H9 (cell line): Measurements from ENCODE around the gene ERO1B. TPM values are rescaled to one million over a fixed set of nuclear protein-coding genes. Genes with fewer than 3 reads are reported as not detected.

Experiments used
- DNase-seq: peaks from one replicate; pipeline ENCODE4 v3.0.0-alpha.2; 2017
- H2AFZ ChIP-seq: one replicate; pipeline ENCODE4 v1.6.1; 2013; ENCODE audit warnings: mild to moderate bottlenecking, low read length, control low read depth, moderate library complexity
- H2AK5ac ChIP-seq: 2 replicates; pipeline ENCODE4 v1.6.1; 2013; ENCODE audit warnings: low read length, control low read depth, mixed read lengths; ENCODE audit not compliant: insufficient read length
- H2BK120ac ChIP-seq: one replicate; pipeline ENCODE4 v1.6.1; 2013; ENCODE audit warnings: low read depth, mild to moderate bottlenecking, low read length, control low read depth, inconsistent platforms; ENCODE audit not compliant: poor library complexity, severe bottlenecking
- H2BK12ac ChIP-seq: 2 replicates; pipeline ENCODE4 v1.6.1; 2013; ENCODE audit warnings: low read length, control low read depth, mixed read lengths, low read depth; ENCODE audit not compliant: insufficient read length
- H2BK15ac ChIP-seq: 2 replicates; pipeline ENCODE4 v1.6.1; 2013; ENCODE audit warnings: low read depth, low read length, control low read depth
- H2BK20ac ChIP-seq: one replicate; pipeline ENCODE4 v1.6.1; 2013; ENCODE audit warnings: low read depth, mild to moderate bottlenecking, low read length, control low read depth, inconsistent platforms; ENCODE audit not compliant: poor library complexity, severe bottlenecking
- H2BK5ac ChIP-seq: 2 replicates; pipeline ENCODE4 v1.6.1; 2013; ENCODE audit warnings: low read length, control low read depth, mixed read lengths; ENCODE audit not compliant: insufficient read length
- H3K14ac ChIP-seq: 2 replicates; pipeline ENCODE4 v1.6.1; 2013; ENCODE audit warnings: low read length, control low read depth; ENCODE audit not compliant: insufficient read depth
- H3K18ac ChIP-seq: 2 replicates; pipeline ENCODE4 v1.6.1; 2013; ENCODE audit warnings: low read depth, mild to moderate bottlenecking, mixed read lengths, low read length, control low read depth; ENCODE audit not compliant: insufficient read length
- H3K23ac ChIP-seq: 2 replicates; pipeline ENCODE4 v1.6.1; 2013; ENCODE audit warnings: low read length, control low read depth, mixed read lengths, low read depth; ENCODE audit not compliant: insufficient read length
- H3K23me2 ChIP-seq: 2 replicates; pipeline ENCODE4 v1.6.1; 2013; ENCODE audit warnings: low read depth, mild to moderate bottlenecking, mixed read lengths, low read length, control low read depth; ENCODE audit not compliant: insufficient read length, poor library complexity, severe bottlenecking
- H3K27ac ChIP-seq: 2 replicates; pipeline ENCODE4 v1.5.1; 2013; ENCODE audit warnings: low read length, control low read depth, mixed read lengths, low read depth; ENCODE audit not compliant: insufficient read length
- H3K27me3 ChIP-seq: 2 replicates; pipeline ENCODE4 v1.6.1; 2013; ENCODE audit warnings: low read length, control low read depth, inconsistent platforms; ENCODE audit not compliant: insufficient read depth
- H3K4ac ChIP-seq: 2 replicates; pipeline ENCODE4 v1.6.1; 2013; ENCODE audit warnings: low read depth, mild to moderate bottlenecking, control low read depth, inconsistent platforms, low read length, moderate library complexity
- H3K4me1 ChIP-seq: 2 replicates; pipeline ENCODE4 v1.6.1; 2013; ENCODE audit warnings: low read length, control low read depth, inconsistent platforms; ENCODE audit not compliant: insufficient read depth
- H3K4me2 ChIP-seq: 2 replicates; pipeline ENCODE4 v1.6.1; 2013; ENCODE audit warnings: low read length, control low read depth, mixed read lengths; ENCODE audit not compliant: insufficient read length, insufficient read depth
- H3K56ac ChIP-seq: 2 replicates; pipeline ENCODE4 v1.6.1; 2013; ENCODE audit warnings: low read depth, mild to moderate bottlenecking, mixed read lengths, low read length, control low read depth; ENCODE audit not compliant: insufficient read length
- H3K79me1 ChIP-seq: 2 replicates; pipeline ENCODE4 v1.6.1; 2013; ENCODE audit warnings: low read depth, mild to moderate bottlenecking, moderate library complexity, low read length, control low read depth, inconsistent platforms; ENCODE audit not compliant: insufficient read depth, poor library complexity, severe bottlenecking
- H3K79me2 ChIP-seq: 2 replicates; pipeline ENCODE4 v1.6.1; 2013; ENCODE audit warnings: low read length, control low read depth, inconsistent platforms; ENCODE audit not compliant: insufficient read depth
- H3K9ac ChIP-seq: 2 replicates; pipeline ENCODE4 v1.6.1; 2013; ENCODE audit warnings: low read length, control low read depth, mixed read lengths; ENCODE audit not compliant: insufficient read length; ENCODE audit errors: extremely low read depth
- H3K9me3 ChIP-seq: one replicate; pipeline ENCODE4 v1.6.1; 2013; ENCODE audit warnings: low read depth, low read length, inconsistent platforms; ENCODE audit not compliant: control insufficient read depth
- H3T11ph ChIP-seq: one replicate; pipeline ENCODE4 v1.6.1; 2013; ENCODE audit warnings: mild to moderate bottlenecking, low read length, control low read depth, inconsistent platforms
- H4K20me1 ChIP-seq: one replicate; pipeline ENCODE4 v1.6.1; 2013; ENCODE audit not compliant: control insufficient read depth, insufficient read length, insufficient read depth
- H4K5ac ChIP-seq: 2 replicates; pipeline ENCODE4 v1.6.1; 2013; ENCODE audit warnings: low read depth, mild to moderate bottlenecking, mixed read lengths, low read length, control low read depth; ENCODE audit not compliant: insufficient read length
- H4K8ac ChIP-seq: replicated peaks from 2 replicates; pipeline ENCODE4 v1.6.1; 2013; ENCODE audit warnings: low read length, control low read depth, mixed read lengths, low read depth; ENCODE audit not compliant: insufficient read length
- H4K91ac ChIP-seq: 2 replicates; pipeline ENCODE4 v1.6.1; 2013; ENCODE audit warnings: low read depth, mild to moderate bottlenecking, moderate library complexity, mixed read lengths, low read length, control low read depth; ENCODE audit not compliant: insufficient read length
- H3K27ac Mint-ChIP-seq, 3 experiments: 2 replicates in 2 of 3; 3 replicates in 1 of 3; pipeline ENCODE4 v1.8.0; 2020 to 2021; ENCODE audit warnings: mixed read lengths in 3 of 3, mild to moderate bottlenecking in 1 of 3, moderate library complexity in 1 of 3
- H3K27me3 Mint-ChIP-seq: 2 replicates; pipeline ENCODE4 v1.8.0; 2021; ENCODE audit warnings: low read depth, mild to moderate bottlenecking, moderate library complexity, mixed read lengths
- H3K36me3 Mint-ChIP-seq, 3 experiments: 2 replicates in 2 of 3; 3 replicates in 1 of 3; pipeline ENCODE4 v1.8.0; 2020 to 2021; ENCODE audit warnings: low read depth in 3 of 3, mixed read lengths in 3 of 3; ENCODE audit not compliant: insufficient read depth in 1 of 3
- H3K4me1 Mint-ChIP-seq, 2 experiments: 2 replicates each; pipeline ENCODE4 v1.8.0; 2020; ENCODE audit warnings: mixed read lengths in 2 of 2
- H3K4me3 Mint-ChIP-seq, 2 experiments: 2 replicates in 1 of 2; 3 replicates in 1 of 2; pipeline ENCODE4 v1.8.0; 2020 to 2021; ENCODE audit warnings: mild to moderate bottlenecking in 2 of 2, mixed read lengths in 2 of 2, moderate library complexity in 1 of 2
- H3K9me3 Mint-ChIP-seq, 2 experiments: 2 replicates in 1 of 2; 3 replicates in 1 of 2; pipeline ENCODE4 v1.8.0; 2020; ENCODE audit warnings: mild to moderate bottlenecking in 2 of 2, mixed read lengths in 2 of 2, moderate library complexity in 1 of 2
- WGBS: extraction: QIAGEN DNeasy Blood & Tissue Kit; methylation state at CpG from one replicate; pipeline ENCODE4 v1.1.7; 2013; ENCODE audit warnings: missing lambda C conversion rate, low lambda C conversion rate, mixed read lengths; ENCODE audit not compliant: insufficient read length; ENCODE audit errors: extremely low coverage; 5-methylcytosine and 5-hydroxymethylcytosine counted together
- total RNA-seq: library from RNA; stranded (reverse); gene quantifications from 2 replicates; pipeline ENCODE4 v1.2.1, GENCODE V29; 2021
- TF ChIP-seq, protein P1 (sequence below): fragments of 200-600 bp; sonication (generic); conservative IDR thresholded peaks from 3 replicates; pipeline ENCODE4 v1.8.0; 2021; ENCODE audit warnings: antibody characterized with exemption, mild to moderate bottlenecking

ERO1B gene
- total RNA-seq, 1 experiment from 2014 or later, result 1.5 TPM

DNA sequence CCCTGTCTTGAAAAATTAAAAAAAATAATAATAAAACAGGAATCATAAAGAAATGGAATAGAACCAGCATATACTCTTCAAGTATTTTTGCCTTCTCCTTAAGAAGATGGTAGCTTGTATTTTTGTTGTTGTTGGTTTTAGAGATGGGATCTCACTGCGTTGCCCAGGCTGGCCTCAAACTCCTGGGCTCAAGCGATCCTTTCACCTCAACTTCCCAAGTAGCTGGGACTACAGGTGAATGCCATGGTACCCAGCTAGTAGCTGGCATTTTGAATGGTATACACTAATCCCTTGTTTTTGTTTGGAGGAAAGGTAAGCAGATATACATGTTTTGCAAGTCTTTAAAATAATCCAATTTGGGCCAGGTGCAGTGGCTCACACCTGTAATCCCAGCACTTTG lies 34.7 kb upstream of the ERO1B start:
- Histone ChIP-seq H3K9me3 (no peaks in the 10 kb centered on the region), H3K79me2 (no peaks in the 10 kb centered on the region), H4K20me1 (no peaks in the 10 kb centered on the region), H3K4me2 (no peak overlapping the region), H3K14ac (no peak overlapping the region), H2AFZ (no peak overlapping the region), H3K56ac (no peak overlapping the region), H3K23ac (no peak overlapping the region), H3K18ac (no peak overlapping the region), H3K4ac (no peak overlapping the region), H3K27me3 (no peaks in the 10 kb centered on the region), H3K4me1 (no peaks in the 10 kb centered on the region; the same call in 1 of the 2 replicates), H2AK5ac (no peak overlapping the region), H4K91ac (no peak overlapping the region), H2BK20ac (no peak overlapping the region), H4K5ac (no peak overlapping the region), H3K9ac (no peak overlapping the region), H2BK120ac (no peak overlapping the region), H3T11ph (no peak overlapping the region), H2BK5ac (no peak overlapping the region), H2BK12ac (no peak overlapping the region), H3K27ac (no peak overlapping the region), H3K23me2 (no peaks in the 10 kb centered on the region), H4K8ac (no peak overlapping the region), H2BK15ac (no peak overlapping the region), H3K79me1 (no peaks in the 10 kb centered on the region)
- no peak overlapping the region for H3K4me3 Mint-ChIP-seq
- no CpG with 5 or more reads among the region's 2 CpGs for WGBS
- no peak for DNase-seq
- H3K4me1 Mint-ChIP-seq, result peaks cover 12 to 15% of the 10 kb centered on the region in 2 experiments
- H3K36me3 Mint-ChIP-seq, result no peaks in the 10 kb centered on the region
- H3K9me3 Mint-ChIP-seq, result 0 out of 5 replicates have a peak, but pooled peaks cover 0 to 4% of the 10 kb centered on the region in 2 experiments
- H3K27me3 Mint-ChIP-seq, result no peaks in the 10 kb centered on the region
- no peak overlapping the region for H3K27ac Mint-ChIP-seq
- TF ChIP-seq, protein P1, sequence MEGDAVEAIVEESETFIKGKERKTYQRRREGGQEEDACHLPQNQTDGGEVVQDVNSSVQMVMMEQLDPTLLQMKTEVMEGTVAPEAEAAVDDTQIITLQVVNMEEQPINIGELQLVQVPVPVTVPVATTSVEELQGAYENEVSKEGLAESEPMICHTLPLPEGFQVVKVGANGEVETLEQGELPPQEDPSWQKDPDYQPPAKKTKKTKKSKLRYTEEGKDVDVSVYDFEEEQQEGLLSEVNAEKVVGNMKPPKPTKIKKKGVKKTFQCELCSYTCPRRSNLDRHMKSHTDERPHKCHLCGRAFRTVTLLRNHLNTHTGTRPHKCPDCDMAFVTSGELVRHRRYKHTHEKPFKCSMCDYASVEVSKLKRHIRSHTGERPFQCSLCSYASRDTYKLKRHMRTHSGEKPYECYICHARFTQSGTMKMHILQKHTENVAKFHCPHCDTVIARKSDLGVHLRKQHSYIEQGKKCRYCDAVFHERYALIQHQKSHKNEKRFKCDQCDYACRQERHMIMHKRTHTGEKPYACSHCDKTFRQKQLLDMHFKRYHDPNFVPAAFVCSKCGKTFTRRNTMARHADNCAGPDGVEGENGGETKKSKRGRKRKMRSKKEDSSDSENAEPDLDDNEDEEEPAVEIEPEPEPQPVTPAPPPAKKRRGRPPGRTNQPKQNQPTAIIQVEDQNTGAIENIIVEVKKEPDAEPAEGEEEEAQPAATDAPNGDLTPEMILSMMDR, result no peak
